CD4-positive, alpha-beta T cell treated with Interleukin-12 subunit alpha and Interleukin-12 subunit beta, for 1 hour (primary cell): ENCODE data around the gene PHF21A.
"Not testable (repeated sequence)": the region's sequence is repeated elsewhere in the genome, so short reads cannot be mapped to it uniquely, and the experiment has no call there.

Experiments
- DNase-seq: peaks from one replicate; pipeline ENCODE4 v3.0.0-alpha.2; 2020

PHF21A gene

GRCh38 chr11:46020084-46020599 is 101.1 kb downstream of the PHF21A start:
- no peak for DNase-seq

GRCh38 chr11:46018651-46019050 is 102.6 kb downstream of the PHF21A start:
- no peak for DNase-seq

- no peak for DNase-seq
These were observed 103.9 kb downstream of the PHF21A start for GRCh38 chr11:46017341-46017740.

GRCh38 chr11:46015941-46016340 is 105.3 kb downstream of the PHF21A start:
- no peak for DNase-seq

GRCh38 chr11:46014168-46014567 is 107.1 kb downstream of the PHF21A start:
- DNase-seq, result not testable (repeated sequence)

- DNase-seq, result no peak
These were observed 109.1 kb downstream of the PHF21A start for GRCh38 chr11:46012185-46012584.

- DNase-seq, result no peak
These were observed 111.2 kb downstream of the PHF21A start for GRCh38 chr11:46010100-46010499.

- DNase-seq, result no peak
These were observed 111.6 kb downstream of the PHF21A start for GRCh38 chr11:46009647-46010046.

- peak; percentile 74 for DNase-seq
These were observed 114.7 kb downstream of the PHF21A start for GRCh38 chr11:46006418-46007070.

GRCh38 chr11:46003572-46003971 is 117.7 kb downstream of the PHF21A start:
- DNase-seq, result no peak

GRCh38 chr11:46002189-46002588 is 119.1 kb downstream of the PHF21A start:
- no peak for DNase-seq

GRCh38 chr11:46001448-46001914 is 119.8 kb downstream of the PHF21A start:
- no peak for DNase-seq

GRCh38 chr11:45997599-45997998 is 123.7 kb downstream of the PHF21A start:
- DNase-seq, result no peak

GRCh38 chr11:45995342-45995734 is 125.9 kb downstream of the PHF21A start:
- no peak for DNase-seq

GRCh38 chr11:45994371-45995341 is 126.6 kb downstream of the PHF21A start:
- DNase-seq, result no peak

GRCh38 chr11:45993531-45994001 is 127.7 kb downstream of the PHF21A start:
- no peak for DNase-seq

GRCh38 chr11:45988921-45989320 is 132.3 kb downstream of the PHF21A start:
- DNase-seq, result no peak

- no peak for DNase-seq
These were observed 136.0 kb downstream of the PHF21A start for GRCh38 chr11:45985212-45985611.

GRCh38 chr11:45984192-45984591 is 137.1 kb downstream of the PHF21A start:
- no peak for DNase-seq

- no peak for DNase-seq
These were observed 137.8 kb downstream of the PHF21A start for GRCh38 chr11:45983471-45983845.

- no peak for DNase-seq
These were observed 138.4 kb downstream of the PHF21A start for GRCh38 chr11:45982656-45983470.

GRCh38 chr11:45981826-45982225 is 139.4 kb downstream of the PHF21A start:
- not testable (repeated sequence) for DNase-seq

GRCh38 chr11:45974806-45975205 is 146.4 kb downstream of the PHF21A start:
- DNase-seq, result no peak
